Measurements from ENCODE around the gene H2BK1. TPM values are rescaled to one million over a fixed set of nuclear protein-coding genes. Genes with fewer than 3 reads are reported as not detected.

Gene H2BK1
- polyA plus RNA-seq, 3 donors = not detected

DNA sequence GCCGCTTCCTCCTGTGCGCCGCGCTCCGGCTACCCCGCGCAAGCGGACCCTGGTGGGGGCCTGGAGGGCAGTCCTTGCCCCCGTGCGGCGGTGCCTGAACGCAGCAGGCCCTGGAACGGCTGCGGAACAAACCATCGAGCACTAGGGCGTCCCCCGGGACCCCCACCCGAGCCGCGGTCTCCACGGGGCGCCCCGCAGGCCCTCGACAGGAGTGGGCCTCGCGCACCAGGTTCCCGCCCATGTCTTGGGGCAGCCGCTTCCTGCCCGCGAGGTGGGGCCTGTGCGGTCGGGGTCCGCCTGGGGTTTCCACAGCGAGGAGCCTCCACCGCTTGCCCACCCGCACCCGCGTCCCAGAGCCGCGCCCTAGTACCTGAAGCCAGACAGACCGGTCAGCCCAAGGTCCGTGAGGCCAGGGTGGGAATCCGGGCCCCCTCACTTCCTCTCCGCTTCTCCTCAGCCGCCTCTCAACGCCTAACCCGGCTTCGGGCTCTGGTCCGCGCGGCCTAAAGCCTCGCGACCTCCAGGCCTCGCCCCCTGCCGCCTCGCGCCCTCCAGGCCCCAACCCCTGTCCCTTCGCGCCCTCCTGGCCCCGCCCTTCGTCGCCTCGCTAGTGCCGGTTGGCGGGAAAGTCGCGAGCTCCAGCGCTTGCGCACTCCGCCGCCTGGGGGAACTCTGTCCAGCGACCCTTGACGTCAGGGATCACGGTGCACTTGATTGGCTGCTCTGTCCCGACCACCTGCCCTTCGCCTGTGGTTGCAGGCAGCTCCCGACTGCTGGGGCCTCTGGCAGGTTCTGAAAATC is 35.8 kb downstream of the H2BK1 start:
- H3K79me2 ChIP-seq (ENCODE audit: insufficient read depth, low read length) = no peaks in the 10 kb centered on the region
- peak overlapping the region in 1 of 7 donors; percentile 46 for H3K27ac Mint-ChIP-seq
- peak in 1 of 3 donors; percentile 33 for DNase-seq
- no peak overlapping the region for H2AFZ ChIP-seq (ENCODE audit: insufficient read depth, low read depth, low read length, poor library complexity, severe bottlenecking)
- H4K20me1 ChIP-seq (ENCODE audit: insufficient read depth, low read length) = no peaks in the 10 kb centered on the region
- H3K4me3 ChIP-seq (replicated peaks in 1 of 3; ENCODE audit: low read depth in 2 of 3, low read length in 3 of 3) = no peak overlapping the region
- intact Hi-C loops (cut with micrococcal nuclease) = loop anchor here in 1 of 2 donors (5.0 kb wide), 1 partner anchor 52 kb away; no protein-coding TSS in a partner anchor
- peaks cover 39 to 69% (median 40%) of the 10 kb centered on the region in 3 donors for H3K27me3 Mint-ChIP-seq (ENCODE audit: low read depth in 3 of 3)
- WGBS (ENCODE audit: insufficient coverage) = 61% methylated on average over 71 of the region's 77 CpGs
- H3K27me3 ChIP-seq (ENCODE audit: control insufficient read depth in 2 of 2, insufficient read depth in 2 of 2, low read length in 2 of 2) = peaks cover 7 to 44% of the 10 kb centered on the region in 2 donors
- H3K9ac ChIP-seq (ENCODE audit: insufficient read depth, low read length, poor library complexity, severe bottlenecking) = no peak overlapping the region
- H3K9me3 ChIP-seq (replicated peaks in 1 of 2; ENCODE audit: control insufficient read depth in 1 of 2, insufficient read depth in 1 of 2, low read length in 2 of 2) = peaks cover 4 to 18% of the 10 kb centered on the region in 2 donors
- no peaks in the 10 kb centered on the region for H3K36me3 ChIP-seq (replicated peaks in 1 of 2; ENCODE audit: control insufficient read depth in 1 of 2, insufficient read depth in 2 of 2, low read length in 2 of 2)
- H3K4me1 ChIP-seq (ENCODE audit: control insufficient read depth in 1 of 2, insufficient read depth in 2 of 2, low read length in 2 of 2) = no peaks in the 10 kb centered on the region
- H3K9me3 Mint-ChIP-seq = peaks cover 12 to 28% (median 19%) of the 10 kb centered on the region in 7 donors
- peaks cover 4% of the 10 kb centered on the region for H3K4me1 Mint-ChIP-seq
- H3K4me3 Mint-ChIP-seq = no peak overlapping the region
- no peak overlapping the region for H3K4me2 ChIP-seq (replicated peaks; ENCODE audit: extremely low read depth, low read length, poor library complexity, severe bottlenecking)
- no peak overlapping the region for H3K27ac ChIP-seq (ENCODE audit: low read depth in 1 of 2, low read length in 2 of 2)
- H3K36me3 Mint-ChIP-seq = no peaks in the 10 kb centered on the region
- TF ChIP-seq, protein P1, sequence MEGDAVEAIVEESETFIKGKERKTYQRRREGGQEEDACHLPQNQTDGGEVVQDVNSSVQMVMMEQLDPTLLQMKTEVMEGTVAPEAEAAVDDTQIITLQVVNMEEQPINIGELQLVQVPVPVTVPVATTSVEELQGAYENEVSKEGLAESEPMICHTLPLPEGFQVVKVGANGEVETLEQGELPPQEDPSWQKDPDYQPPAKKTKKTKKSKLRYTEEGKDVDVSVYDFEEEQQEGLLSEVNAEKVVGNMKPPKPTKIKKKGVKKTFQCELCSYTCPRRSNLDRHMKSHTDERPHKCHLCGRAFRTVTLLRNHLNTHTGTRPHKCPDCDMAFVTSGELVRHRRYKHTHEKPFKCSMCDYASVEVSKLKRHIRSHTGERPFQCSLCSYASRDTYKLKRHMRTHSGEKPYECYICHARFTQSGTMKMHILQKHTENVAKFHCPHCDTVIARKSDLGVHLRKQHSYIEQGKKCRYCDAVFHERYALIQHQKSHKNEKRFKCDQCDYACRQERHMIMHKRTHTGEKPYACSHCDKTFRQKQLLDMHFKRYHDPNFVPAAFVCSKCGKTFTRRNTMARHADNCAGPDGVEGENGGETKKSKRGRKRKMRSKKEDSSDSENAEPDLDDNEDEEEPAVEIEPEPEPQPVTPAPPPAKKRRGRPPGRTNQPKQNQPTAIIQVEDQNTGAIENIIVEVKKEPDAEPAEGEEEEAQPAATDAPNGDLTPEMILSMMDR (IDR thresholded peaks at IDR 0.05) = no peak

DNA sequence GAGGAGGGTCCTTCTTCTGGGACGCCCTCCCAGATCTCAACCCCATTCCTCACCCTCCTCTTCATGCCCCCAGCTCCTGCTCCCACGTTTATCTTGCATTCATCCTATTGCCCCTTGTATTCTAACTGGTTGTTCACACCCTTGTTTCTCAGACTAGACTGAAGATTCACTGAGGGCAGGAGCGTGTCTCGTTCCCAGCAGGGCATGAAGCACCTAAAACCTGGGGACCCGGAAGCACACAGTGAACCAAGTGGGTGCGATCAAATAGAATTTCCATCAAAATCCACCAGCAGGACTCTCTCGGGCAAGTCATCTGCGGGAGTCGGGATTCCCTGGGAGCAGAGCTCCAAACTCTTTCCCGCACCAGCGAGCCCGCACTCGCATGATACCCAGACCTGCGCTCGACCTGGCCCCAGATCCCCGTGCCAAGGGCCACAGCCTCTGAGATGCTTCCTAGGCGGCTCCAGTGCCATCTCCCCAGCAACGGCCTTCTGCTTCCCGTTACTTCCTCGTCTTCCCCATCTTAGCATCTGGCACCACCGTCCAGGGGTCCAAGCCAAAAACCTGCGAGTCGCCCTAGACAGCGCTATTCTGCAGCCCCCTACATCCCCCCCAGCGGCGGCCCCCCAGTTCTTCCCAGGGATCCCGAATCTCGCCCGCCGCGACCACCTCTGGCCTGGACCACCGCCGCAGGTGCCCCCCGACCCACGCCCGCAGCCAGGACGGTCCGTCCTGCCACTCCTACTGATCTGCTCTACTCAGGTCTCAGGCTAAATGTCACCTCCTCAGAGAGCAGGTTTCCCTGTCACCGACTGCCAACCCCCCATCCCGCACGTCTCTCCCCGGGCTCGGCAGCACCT is 36.7 kb downstream of the H2BK1 start:
- H2AFZ ChIP-seq (ENCODE audit: insufficient read depth, low read depth, low read length, poor library complexity, severe bottlenecking) = no peak overlapping the region
- H3K27me3 ChIP-seq (ENCODE audit: control insufficient read depth in 2 of 2, insufficient read depth in 2 of 2, low read length in 2 of 2) = peaks cover 15 to 52% of the 10 kb centered on the region in 2 donors
- Mint-ChIP-seq H3K4me1 (peaks cover 5% of the 10 kb centered on the region), H3K27ac (no peak overlapping the region), H3K36me3 (peaks cover 0 to under 1% of the 10 kb centered on the region in 2 donors), H3K9me3 (peaks cover 12 to 28% (median 19%) of the 10 kb centered on the region in 7 donors), H3K27me3 (ENCODE audit: low read depth in 3 of 3) (peaks cover 46 to 73% (median 48%) of the 10 kb centered on the region in 3 donors), H3K4me3 (peak overlapping the region in 1 of 2 donors; percentile 16)
- DNase-seq = no peak
- no peaks in the 10 kb centered on the region for H4K20me1 ChIP-seq (ENCODE audit: insufficient read depth, low read length)
- 87% methylated on average over 36 of the region's 43 CpGs for WGBS (ENCODE audit: insufficient coverage)
- H3K4me3 ChIP-seq (replicated peaks in 1 of 3; ENCODE audit: low read depth in 2 of 3, low read length in 3 of 3) = no peak overlapping the region
- H3K79me2 ChIP-seq (ENCODE audit: insufficient read depth, low read length) = no peaks in the 10 kb centered on the region
- TF ChIP-seq, protein P1 (IDR thresholded peaks at IDR 0.05) = no peak
- H3K9me3 ChIP-seq (replicated peaks in 1 of 2; ENCODE audit: control insufficient read depth in 1 of 2, insufficient read depth in 1 of 2, low read length in 2 of 2) = peaks cover 8 to 18% of the 10 kb centered on the region in 2 donors
- no peaks in the 10 kb centered on the region for H3K4me1 ChIP-seq (ENCODE audit: control insufficient read depth in 1 of 2, insufficient read depth in 2 of 2, low read length in 2 of 2)
- H3K4me2 ChIP-seq (replicated peaks; ENCODE audit: extremely low read depth, low read length, poor library complexity, severe bottlenecking) = no peak overlapping the region
- intact Hi-C loops (cut with micrococcal nuclease) = loop anchor here (2.0 to 5.0 kb wide), 2 partner anchors 49 to 51 kb away; no protein-coding TSS in a partner anchor
- H3K36me3 ChIP-seq (replicated peaks in 1 of 2; ENCODE audit: control insufficient read depth in 1 of 2, insufficient read depth in 2 of 2, low read length in 2 of 2) = no peaks in the 10 kb centered on the region
- H3K9ac ChIP-seq (ENCODE audit: insufficient read depth, low read length, poor library complexity, severe bottlenecking) = no peak overlapping the region
- no peak overlapping the region for H3K27ac ChIP-seq (ENCODE audit: low read depth in 1 of 2, low read length in 2 of 2)

All from CD14-positive monocyte (primary cell).